ENCODE measurements around the gene PITHD1.

DNA sequence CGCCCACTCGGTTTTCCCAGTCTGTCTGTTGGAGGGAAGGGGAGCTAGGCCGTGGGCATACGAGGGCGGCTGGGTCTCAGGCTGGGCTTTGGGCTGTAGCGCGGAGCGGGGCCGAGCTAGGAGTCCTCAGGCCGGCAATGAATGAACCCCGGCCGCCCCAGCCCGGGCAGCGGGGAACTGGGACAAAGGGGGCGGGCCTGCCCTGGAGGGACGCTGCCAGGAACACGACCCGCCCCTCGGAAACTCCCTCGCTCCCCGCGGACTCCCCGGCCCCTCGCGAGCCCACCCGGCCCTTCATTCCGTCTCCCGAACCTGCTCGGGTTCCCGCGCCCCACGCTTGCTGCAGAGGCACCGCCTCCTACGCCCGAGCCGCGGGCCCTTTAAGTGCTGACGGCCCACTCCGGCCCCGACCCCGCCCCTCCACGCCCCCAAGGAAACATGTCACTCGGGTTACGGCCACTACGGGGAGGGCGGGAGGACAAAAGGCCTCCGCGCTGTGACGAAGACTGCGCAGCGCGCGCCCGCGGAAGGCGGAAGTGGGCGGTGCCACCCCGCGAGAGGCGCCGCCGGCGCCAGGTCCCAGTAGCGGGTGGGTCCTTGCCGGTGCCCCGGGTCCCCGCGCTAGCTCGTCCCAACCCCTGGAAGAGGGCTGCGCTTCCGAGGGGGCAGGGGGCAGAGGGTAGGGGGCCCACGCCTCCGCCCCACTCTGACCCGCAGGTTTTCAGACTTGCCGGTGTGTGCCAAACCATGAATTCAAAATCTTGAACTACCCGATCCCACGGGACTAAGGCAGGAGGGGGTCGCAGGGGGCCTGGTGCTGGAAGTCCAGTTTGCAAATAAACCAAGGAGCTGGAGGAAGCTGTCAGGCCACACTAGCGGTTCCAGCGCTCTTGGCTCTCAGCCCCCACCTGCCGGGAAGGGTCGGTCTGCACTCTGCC lies 22.5 kb downstream of the PITHD1 start, which contains the start of gene GALE:
- TF ChIP-seq, protein P1, sequence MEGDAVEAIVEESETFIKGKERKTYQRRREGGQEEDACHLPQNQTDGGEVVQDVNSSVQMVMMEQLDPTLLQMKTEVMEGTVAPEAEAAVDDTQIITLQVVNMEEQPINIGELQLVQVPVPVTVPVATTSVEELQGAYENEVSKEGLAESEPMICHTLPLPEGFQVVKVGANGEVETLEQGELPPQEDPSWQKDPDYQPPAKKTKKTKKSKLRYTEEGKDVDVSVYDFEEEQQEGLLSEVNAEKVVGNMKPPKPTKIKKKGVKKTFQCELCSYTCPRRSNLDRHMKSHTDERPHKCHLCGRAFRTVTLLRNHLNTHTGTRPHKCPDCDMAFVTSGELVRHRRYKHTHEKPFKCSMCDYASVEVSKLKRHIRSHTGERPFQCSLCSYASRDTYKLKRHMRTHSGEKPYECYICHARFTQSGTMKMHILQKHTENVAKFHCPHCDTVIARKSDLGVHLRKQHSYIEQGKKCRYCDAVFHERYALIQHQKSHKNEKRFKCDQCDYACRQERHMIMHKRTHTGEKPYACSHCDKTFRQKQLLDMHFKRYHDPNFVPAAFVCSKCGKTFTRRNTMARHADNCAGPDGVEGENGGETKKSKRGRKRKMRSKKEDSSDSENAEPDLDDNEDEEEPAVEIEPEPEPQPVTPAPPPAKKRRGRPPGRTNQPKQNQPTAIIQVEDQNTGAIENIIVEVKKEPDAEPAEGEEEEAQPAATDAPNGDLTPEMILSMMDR (conservative IDR thresholded peaks at IDR 0.05; ENCODE audit: low read length), result no peak
- no peak for TF ChIP-seq EZH2phosphoT487 (IDR thresholded peaks at IDR 0.05; ENCODE audit: borderline replicate concordance)
